Smooth muscle cell (in vitro differentiated cells): ENCODE data around the gene AP2B1. TPM values are rescaled to one million over a fixed set of nuclear protein-coding genes. Genes with fewer than 3 reads are reported as not detected.

Experiments used
- DNase-seq: peaks from one replicate; lab custom pipeline; 2025; ENCODE audit not compliant: unreplicated experiment; lab: John Stamatoyannopoulos, UW
- H2AFZ ChIP-seq: fragments of 200-600 bp; sonication (generic); 2 replicates; pipeline ENCODE4 v1.6.0; 2016; ENCODE audit warnings: antibody characterized with exemption, low read depth, mild to moderate bottlenecking
- H3F3A ChIP-seq: fragments of 200-600 bp; sonication (generic); 2 replicates; pipeline ENCODE4 v1.6.0; 2017; ENCODE audit warnings: antibody characterized with exemption, low read depth
- H3K27ac ChIP-seq: fragments of 200-600 bp; sonication (generic); 2 replicates; pipeline ENCODE4 v1.5.1; 2016; ENCODE audit warnings: low read depth, mild to moderate bottlenecking
- H3K27me3 ChIP-seq: fragments of 200-600 bp; sonication (generic); 2 replicates; pipeline ENCODE4 v1.6.1; 2016; ENCODE audit warnings: low read depth, mild to moderate bottlenecking
- H3K36me3 ChIP-seq: fragments of 200-600 bp; sonication (generic); 2 replicates; pipeline ENCODE4 v1.5.1; 2016; ENCODE audit warnings: low read depth
- H3K4me1 ChIP-seq: fragments of 200-600 bp; sonication (generic); 2 replicates; pipeline ENCODE4 v1.5.1; 2016; ENCODE audit warnings: low read depth
- H3K4me2 ChIP-seq: fragments of 200-600 bp; sonication (generic); 2 replicates; pipeline ENCODE4 v1.6.0; 2016; ENCODE audit warnings: mild to moderate bottlenecking
- H3K4me3 ChIP-seq: fragments of 200-600 bp; sonication (generic); 2 replicates; pipeline ENCODE4 v1.5.1; 2016; ENCODE audit warnings: mild to moderate bottlenecking
- H3K79me2 ChIP-seq: fragments of 200-600 bp; sonication (generic); 2 replicates; pipeline ENCODE4 v1.6.0; 2016; ENCODE audit warnings: low read depth, mild to moderate bottlenecking
- H3K9ac ChIP-seq: fragments of 200-600 bp; sonication (generic); 2 replicates; pipeline ENCODE4 v1.6.0; 2016; ENCODE audit warnings: low read depth
- H3K9me3 ChIP-seq: fragments of 200-600 bp; sonication (generic); replicated peaks from 2 replicates; pipeline ENCODE4 v1.5.1; 2016; ENCODE audit warnings: low read depth
- H4K20me1 ChIP-seq: fragments of 200-600 bp; sonication (generic); 2 replicates; pipeline ENCODE4 v1.6.0; 2016; ENCODE audit warnings: low read depth
- CTCF ChIP-seq: fragments of 200-600 bp; sonication (generic); IDR thresholded peaks from 2 replicates; pipeline ENCODE4 v1.5.1; 2017; ENCODE audit warnings: borderline replicate concordance, mild to moderate bottlenecking, antibody characterized with exemption; ENCODE audit not compliant: insufficient read depth, poor library complexity, severe bottlenecking
- WGBS: methylation state at CpG from one replicate; pipeline ENCODE4 v1.1.7; 2016; ENCODE audit warnings: low lambda C conversion rate; 5-methylcytosine and 5-hydroxymethylcytosine counted together
- polyA plus RNA-seq: library from polyadenylated mRNA; unstranded; fragments of >200 nt; fragmentation: Nextera tagmentation; extraction: Ambion mirVana; gene quantifications from 2 replicates; pipeline ENCODE4 v1.2.1, GENCODE V29; 2016
- total RNA-seq: library from RNA; depleted of rRNA; stranded (reverse); fragments of >200 nt; gene quantifications from 2 replicates; pipeline ENCODE4 v1.2.3, GENCODE V29; 2014

Gene AP2B1
- total RNA-seq: 92.3 and 94.6 TPM in 2 replicates
- 45.0 and 58.5 TPM in 2 replicates for polyA plus RNA-seq

- peak within 1 kb of the TSS; percentile 97 for H2AFZ ChIP-seq
- peaks cover 23% of the 10 kb centered on the region for H3K4me1 ChIP-seq
- no peaks in the 10 kb centered on the region for H3K36me3 ChIP-seq
- H3K9ac ChIP-seq: peak within 1 kb of the TSS; percentile 92
- H3F3A ChIP-seq: peaks cover 2% of the 10 kb centered on the region
- H3K4me2 ChIP-seq: peak within 1 kb of the TSS; percentile 89
- no peaks in the 10 kb centered on the region for H3K9me3 ChIP-seq
- peak; percentile 92 for DNase-seq
- peaks cover 50% of the 10 kb centered on the region for H3K79me2 ChIP-seq
- H3K27ac ChIP-seq: peak within 1 kb of the TSS; percentile 92
- TF ChIP-seq CTCF: no peak
- WGBS: 1% methylated on average over 49 of the region's 50 CpGs
- peaks cover 8% of the 10 kb centered on the region for H3K27me3 ChIP-seq
- peak within 1 kb of the TSS; percentile 80 for H3K4me3 ChIP-seq
- peaks cover 42% of the 10 kb centered on the region for H4K20me1 ChIP-seq
Measured at GRCh38 chr17:35587074-35587961, at the start of gene AP2B1. Gene AP2B1 (plus strand): TSS chr17:35587322. CDS start chr17:35594031, 6,709 bp downstream.

DNA sequence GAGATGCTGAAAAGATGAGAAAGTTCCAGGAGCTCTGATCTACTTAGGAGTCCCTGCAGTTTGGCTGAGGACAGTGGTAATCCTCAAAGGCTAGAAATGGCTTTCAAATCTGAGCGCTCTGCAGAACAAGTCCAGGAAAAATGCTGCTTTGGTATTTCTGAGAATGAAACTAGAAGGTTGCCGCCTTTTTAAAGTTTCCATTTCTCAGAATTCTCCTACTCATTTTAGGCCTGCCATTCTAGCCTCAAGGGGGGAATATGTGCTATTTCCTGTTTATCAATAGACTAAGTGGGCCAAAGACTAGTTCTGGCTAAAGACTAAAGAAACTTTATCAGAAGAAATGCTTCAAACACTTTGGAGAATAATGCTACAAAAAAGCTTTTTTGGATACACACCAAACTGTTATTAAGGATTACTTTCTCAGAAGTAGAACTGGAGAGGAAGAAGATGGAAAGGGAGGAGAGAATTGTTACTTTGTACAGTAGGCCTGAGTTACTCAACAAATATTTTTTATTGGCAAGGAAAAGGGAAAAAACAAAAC is 49.5 kb upstream of the AP2B1 start, which contains the start of gene SLFN12L:
TSS of gene SLFN12L (minus strand) at position 78 of the 541 bp plus-strand sequence. CDS start 15,314 bp downstream, outside the sequence.
- H3K4me3 ChIP-seq: no peak within 1 kb of the TSS
- no peaks in the 10 kb centered on the region for H3K4me1 ChIP-seq
- no peak within 1 kb of the TSS for H3K9ac ChIP-seq
- TF ChIP-seq CTCF: no peak
- H3K9me3 ChIP-seq: no peaks in the 10 kb centered on the region
- H3K79me2 ChIP-seq: no peaks in the 10 kb centered on the region
- H3K27me3 ChIP-seq: no peaks in the 10 kb centered on the region
- 86% methylated on average over 2 of the region's 2 CpGs for WGBS
- H2AFZ ChIP-seq: no peak within 1 kb of the TSS
- H4K20me1 ChIP-seq: no peaks in the 10 kb centered on the region
- no peak within 1 kb of the TSS for H3K4me2 ChIP-seq
- DNase-seq: no peak
- H3K36me3 ChIP-seq: no peaks in the 10 kb centered on the region
- H3F3A ChIP-seq: no peaks in the 10 kb centered on the region
- no peak within 1 kb of the TSS for H3K27ac ChIP-seq

DNA sequence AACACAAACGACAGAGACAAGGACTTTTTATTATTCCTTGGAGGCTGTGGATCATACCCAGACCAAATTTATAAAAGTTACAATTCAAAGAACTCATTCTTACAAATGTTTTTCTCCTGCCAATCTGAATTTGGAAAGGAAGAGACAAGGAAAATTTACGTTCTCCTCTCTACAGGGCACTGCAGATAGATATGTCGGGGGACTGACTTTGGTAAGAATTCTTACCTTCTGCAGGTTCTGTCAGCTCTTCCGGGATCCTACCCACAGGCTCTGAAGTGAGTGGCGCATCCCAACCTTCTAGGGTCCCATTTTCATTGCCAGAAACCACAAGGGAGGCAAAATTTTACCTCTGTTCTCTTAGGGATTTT is 47.5 kb upstream of the AP2B1 start:
- Histone ChIP-seq H3K9me3 (no peaks in the 10 kb centered on the region), H3F3A (no peaks in the 10 kb centered on the region), H3K36me3 (no peaks in the 10 kb centered on the region), H3K9ac (no peak overlapping the region), H4K20me1 (no peaks in the 10 kb centered on the region), H3K79me2 (no peaks in the 10 kb centered on the region), H3K4me3 (no peak overlapping the region), H3K27ac (no peak overlapping the region), H2AFZ (peak overlapping the region; percentile 59), H3K4me1 (no peaks in the 10 kb centered on the region), H3K27me3 (peaks cover 7% of the 10 kb centered on the region), H3K4me2 (no peak overlapping the region)
- no peak for TF ChIP-seq CTCF
- WGBS: 63% methylated on average over 5 of the region's 5 CpGs
- DNase-seq: no peak
